ENCODE results near the gene PLBD2. TPM values are rescaled to one million over a fixed set of nuclear protein-coding genes. Genes with fewer than 3 reads are reported as not detected.

Gene PLBD2
- total and polyA plus RNA-seq, 10 of the 15 experiments (the other 5 are each of a cell fraction or from before 2014, with no cell fraction given) = 1.4 to 16.6 (median 5.9) TPM

GRCh38 chr12:113318046-113318656 lies 40.2 kb upstream of the PLBD2 start:
- no peak overlapping the region for H3K4me2 ChIP-seq (ENCODE audit: control insufficient read depth, insufficient read depth)
- no peaks in the 10 kb centered on the region for H4K20me1 ChIP-seq (ENCODE audit: control insufficient read depth, insufficient read depth)
- WGBS (ENCODE audit: insufficient coverage, insufficient replicate concordance, low lambda C conversion rate, missing lambda C conversion rate) = 91% methylated on average over 4 of the region's 4 CpGs
- no peak overlapping the region for H2AFZ ChIP-seq (ENCODE audit: control insufficient read depth, low read depth, low read length)
- SMC1A ChIA-PET (ENCODE audit: uncharacterized antibody, unreplicated experiment) = no interaction called here
- peaks cover 0 to 2% of the 10 kb centered on the region in 2 experiments for H3K36me3 ChIP-seq (ENCODE audit: control insufficient read depth in 2 of 2, insufficient read depth in 2 of 2, low read length in 1 of 2)
- DNase-seq (ENCODE audit: low read depth, low spot score) (no peak), ATAC-seq (no peak), FAIRE-seq (peak; percentile 68)
- no TSS peak for BruUV-seq (replicated peaks)
- no peak for TF ChIP-seq E2F4 (IDR thresholded peaks at IDR 0.05; ENCODE audit: low read depth, low read length)
- no peak for TF ChIP-seq GABPA (IDR thresholded peaks at IDR 0.05; ENCODE audit: low read depth)
- TF ChIP-seq IKZF2 (IDR thresholded peaks at IDR 0.05) = no peak
- no peak for TF ChIP-seq CHD2 (IDR thresholded peaks at IDR 0.05; ENCODE audit: borderline replicate concordance, low read depth, low read length)
- no peak for TF ChIP-seq POU2F2 (IDR thresholded peaks at IDR 0.05; ENCODE audit: borderline replicate concordance, low read depth, low read length)
- no peak for TF ChIP-seq CEBPZ (IDR thresholded peaks at IDR 0.05; ENCODE audit: low read depth, low read length)
- no peak for TF ChIP-seq NFYB (IDR thresholded peaks at IDR 0.05; ENCODE audit: insufficient read depth, low read depth, low read length)
- TF ChIP-seq IKZF1 (conservative IDR thresholded peaks at IDR 0.05) = no peak
- no peak for TF ChIP-seq EED (IDR thresholded peaks at IDR 0.05; ENCODE audit: low read depth)
- TF ChIP-seq MAX (IDR thresholded peaks at IDR 0.05; ENCODE audit: low read depth, low read length) = no peak
- TF ChIP-seq PAX5 (IDR thresholded peaks at IDR 0.05; ENCODE audit: borderline replicate concordance, low read depth, low read length) = no peak
- TF ChIP-seq DPF2 (IDR thresholded peaks at IDR 0.05) = no peak
- TF ChIP-seq MTA2 (IDR thresholded peaks at IDR 0.05; ENCODE audit: low read depth) = no peak
- CTCF ChIA-PET = no interaction called here
- in situ Hi-C loops (cut with MboI) (no loop called here), intact Hi-C loops (cut with micrococcal nuclease; ENCODE audit: unreplicated experiment) (loop anchor here (10.0 kb wide), 1 partner anchor 597 kb away; no protein-coding TSS in a partner anchor)
- RAD21 ChIA-PET (ENCODE audit: unreplicated experiment) = no interaction called here
- no peaks in the 10 kb centered on the region; the same call in 2 of the 3 replicates for H3K9me3 ChIP-seq (replicated peaks; ENCODE audit: control insufficient read depth, insufficient read depth, low read length)
- H3K9ac ChIP-seq (ENCODE audit: control insufficient read depth, insufficient read depth, low read length) = no peak overlapping the region
- POLR2A ChIA-PET = interaction anchor here (0.5 kb wide), 1 partner anchor 51 kb away, joined by 3 read pairs; no protein-coding TSS in a partner anchor
- H3K4me3 ChIP-seq = no peak overlapping the region
- no peaks in the 10 kb centered on the region for H3K27me3 ChIP-seq (replicated peaks in 1 of 2; ENCODE audit: control insufficient read depth in 2 of 2, insufficient read depth in 2 of 2, low read length in 1 of 2)
- no peaks in the 10 kb centered on the region for H3K79me2 ChIP-seq (ENCODE audit: control insufficient read depth, insufficient read depth, low read length)
- H3K27ac ChIP-seq (ENCODE audit: control insufficient read depth, insufficient read depth) = no peak overlapping the region
- H3K4me1 ChIP-seq (ENCODE audit: control insufficient read depth, insufficient read depth, low read length) = no peaks in the 10 kb centered on the region

Measured in GM12878 (cell line).